IMR-90 (cell line): ENCODE results near the gene MARCKSL1. TPM values are rescaled to one million over a fixed set of nuclear protein-coding genes. Genes with fewer than 3 reads are reported as not detected.

Experiments
- ATAC-seq: fragments of 200-7000 bp; cut with Tn5 transposase; 2 replicates; pipeline ENCODE4 v1.9.1; 2020; ENCODE audit warnings: low read depth, mild to moderate bottlenecking, moderate library complexity
- BruUV-seq: library from RNA; stranded (reverse); fragments of 400-500 nt; replicated peaks from 2 replicates; lab custom pipeline; 2021; lab: Mats Ljungman, UMichigan
- CTCF ChIA-PET: fragments of 300-600 bp; formaldehyde crosslinking; extraction: SDS; loops from one replicate; lab custom pipeline; 2021; ENCODE audit warnings: antibody characterized with exemption; lab: Yijun Ruan, JAX
- POLR2A ChIA-PET: fragments of 300-600 bp; sonication (Branson Sonifier 250); formaldehyde crosslinking; loops from one replicate; lab custom pipeline; 2022; ENCODE audit warnings: antibody characterized with exemption; ENCODE audit not compliant: unreplicated experiment; lab: Charles Lee
- DNase-seq: peaks from one replicate; pipeline ENCODE4 v3.0.0; 2013
- H2AFZ ChIP-seq: replicated peaks from 2 replicates; pipeline ENCODE3; 2013; ENCODE audit warnings: low read length, mild to moderate bottlenecking; ENCODE audit not compliant: poor library complexity
- H2AK5ac ChIP-seq: 2 replicates; pipeline ENCODE4 v1.6.1; 2013; ENCODE audit warnings: low read depth, low read length, inconsistent platforms
- H2AK9ac ChIP-seq: replicated peaks from 2 replicates; pipeline ENCODE3; 2013; ENCODE audit warnings: mild to moderate bottlenecking, low read depth, low read length, moderate library complexity; ENCODE audit not compliant: poor library complexity
- H2BK120ac ChIP-seq: 2 replicates; pipeline ENCODE4 v1.6.1; 2013; ENCODE audit warnings: low read depth, low read length, inconsistent platforms
- H2BK15ac ChIP-seq: 3 replicates; pipeline ENCODE4 v1.6.1; 2013; ENCODE audit warnings: low read depth, low read length, inconsistent platforms
- H2BK20ac ChIP-seq: 2 replicates; pipeline ENCODE4 v1.6.1; 2013; ENCODE audit warnings: low read depth, mild to moderate bottlenecking, inconsistent platforms, low read length, moderate library complexity
- H2BK5ac ChIP-seq: 2 replicates; pipeline ENCODE4 v1.6.1; 2013; ENCODE audit warnings: mild to moderate bottlenecking, low read depth, low read length, inconsistent platforms; ENCODE audit not compliant: poor library complexity, severe bottlenecking
- H3K14ac ChIP-seq: replicated peaks from 2 replicates; pipeline ENCODE4 v1.6.1; 2013; ENCODE audit warnings: low read depth, low read length, inconsistent platforms
- H3K18ac ChIP-seq: 2 replicates; pipeline ENCODE4 v1.6.1; 2013; ENCODE audit warnings: low read depth, low read length, control low read depth
- H3K23ac ChIP-seq: 2 replicates; pipeline ENCODE4 v1.6.1; 2013; ENCODE audit warnings: low read depth, low read length, inconsistent platforms
- H3K27ac ChIP-seq: 2 replicates; pipeline ENCODE4 v1.5.1; 2013; ENCODE audit warnings: mild to moderate bottlenecking, control low read depth, low read length; ENCODE audit not compliant: insufficient read depth
- H3K27me3 ChIP-seq: 2 replicates; pipeline ENCODE4 v1.6.1; 2013; ENCODE audit warnings: low read length; ENCODE audit not compliant: control insufficient read depth, insufficient read depth
- H3K36me3 ChIP-seq: 2 replicates; pipeline ENCODE4 v1.6.1; 2013; ENCODE audit warnings: low read length, mixed read lengths; ENCODE audit not compliant: control insufficient read depth, insufficient read depth
- H3K4ac ChIP-seq: 2 replicates; pipeline ENCODE4 v1.6.1; 2013; ENCODE audit warnings: low read depth, low read length, inconsistent platforms
- H3K4me1 ChIP-seq: 2 replicates; pipeline ENCODE4 v1.6.1; 2013; ENCODE audit warnings: low read length, mixed read lengths; ENCODE audit not compliant: control insufficient read depth, insufficient read depth
- H3K4me2 ChIP-seq: 2 replicates; pipeline ENCODE4 v1.6.1; 2013; ENCODE audit warnings: low read depth, mild to moderate bottlenecking, control low read depth, low read length, moderate library complexity
- H3K4me3 ChIP-seq: 2 replicates; pipeline ENCODE4 v1.5.1; 2013; ENCODE audit warnings: low read depth, mild to moderate bottlenecking, control low read depth, low read length, moderate library complexity; ENCODE audit not compliant: insufficient read depth
- H3K56ac ChIP-seq: 2 replicates; pipeline ENCODE4 v1.6.1; 2013; ENCODE audit warnings: low read length, inconsistent platforms; ENCODE audit not compliant: insufficient read depth; ENCODE audit errors: extremely low read depth
- H3K79me1 ChIP-seq, 2 experiments: 2 replicates each; pipeline ENCODE4 v1.6.1; 2013; ENCODE audit warnings: low read length in 2 of 2, inconsistent platforms in 1 of 2, low read depth in 1 of 2
- H3K9ac ChIP-seq: 2 replicates; pipeline ENCODE4 v1.6.1; 2013; ENCODE audit warnings: low read depth, low read length, control low read depth
- H3K9me1 ChIP-seq: 2 replicates; pipeline ENCODE4 v1.6.1; 2013; ENCODE audit warnings: low read length, inconsistent platforms; ENCODE audit not compliant: insufficient read depth
- H3K9me3 ChIP-seq: 2 replicates; pipeline ENCODE4 v1.6.1; 2013; ENCODE audit warnings: low read length; ENCODE audit not compliant: control insufficient read depth, insufficient read depth
- H4K20me1 ChIP-seq: 2 replicates; pipeline ENCODE4 v1.6.1; 2013; ENCODE audit warnings: low read length, inconsistent platforms; ENCODE audit not compliant: insufficient read depth
- H4K5ac ChIP-seq: 2 replicates; pipeline ENCODE4 v1.6.1; 2013; ENCODE audit warnings: mild to moderate bottlenecking, low read depth, low read length, control low read depth
- H4K8ac ChIP-seq, 2 experiments: 2 replicates each; pipeline ENCODE4 v1.6.1; 2013; ENCODE audit warnings: low read depth in 2 of 2, low read length in 2 of 2, control low read depth in 1 of 2, inconsistent platforms in 1 of 2
- H4K91ac ChIP-seq: 2 replicates; pipeline ENCODE4 v1.6.1; 2013; ENCODE audit warnings: low read depth, low read length, inconsistent platforms; ENCODE audit not compliant: insufficient read depth
- CEBPB ChIP-seq: IDR thresholded peaks from 2 replicates; pipeline ENCODE4 v1.6.1; 2012; ENCODE audit warnings: low read depth, low read length, improper control_type of control experiment
- MAFK ChIP-seq: IDR thresholded peaks from 2 replicates; pipeline ENCODE4 v1.6.1; 2012; ENCODE audit warnings: low read depth, low read length, improper control_type of control experiment
- MAZ ChIP-seq: IDR thresholded peaks from 2 replicates; pipeline ENCODE4 v1.6.1; 2012; ENCODE audit warnings: low read depth, mild to moderate bottlenecking, low read length, improper control_type of control experiment, moderate library complexity, borderline replicate concordance
- MXI1 ChIP-seq: IDR thresholded peaks from 2 replicates; pipeline ENCODE4 v1.6.1; 2012; ENCODE audit warnings: low read depth, mild to moderate bottlenecking, low read length, moderate library complexity, borderline replicate concordance
- RAD21 ChIP-seq: IDR thresholded peaks from 2 replicates; pipeline ENCODE4 v1.6.1; 2012; ENCODE audit warnings: low read length, improper control_type of control experiment
- WGBS, 2 experiments: methylation state at CpG; one replicate each; pipeline versions ENCODE4 v1.1.5 to v1.1.7; 2013; ENCODE audit warnings: missing lambda C conversion rate in 2 of 2; ENCODE audit not compliant: insufficient read length in 1 of 2; ENCODE audit errors: extremely low coverage in 2 of 2; 5-methylcytosine and 5-hydroxymethylcytosine counted together
- dilution Hi-C: fragments of 300-500 bp; cut with HindIII; formaldehyde crosslinking; loops from one replicate; pipeline ENCODE4 v1.14.3; 2018; ENCODE audit warnings: low sequenced_read_pairs; ENCODE audit not compliant: unreplicated experiment
- in situ Hi-C: fragments of 300-500 bp; cut with MboI; formaldehyde crosslinking; loops from 3 replicates; pipeline ENCODE4 v1.14.3; 2019; ENCODE audit warnings: low sequenced_read_pairs, inconsistent platforms, mixed read lengths
- intact Hi-C: fragments of 100-400 bp; cut with micrococcal nuclease; formaldehyde crosslinking; loops from 2 replicates; pipeline ENCODE4 v1.10.0; 2022
- polyA plus RNA-seq, 3 experiments: library from polyadenylated mRNA; depleted of rRNA; stranded (reverse); fragments of >200 nt; gene quantifications; 2 replicates each; pipeline ENCODE4 v1.2.3, GENCODE V29; 2012; ENCODE audit warnings: low replicate concordance in 1 of 3
- total RNA-seq: library from RNA; depleted of rRNA; stranded (reverse); fragments of >200 nt; gene quantifications from 2 replicates; pipeline ENCODE4 v1.2.3, GENCODE V29; 2012
- TF ChIP-seq, protein P1 (sequence below): fragments of 150-350 bp; IDR thresholded peaks from 2 replicates; pipeline ENCODE4 v1.6.1; 2017; ENCODE audit warnings: mild to moderate bottlenecking, antibody characterized with exemption, low read length, low read depth

The MARCKSL1 gene
- total and polyA plus RNA-seq, 2 of the 4 experiments (the other 2 are of a cell fraction): 37.5 to 218 TPM

DNA sequence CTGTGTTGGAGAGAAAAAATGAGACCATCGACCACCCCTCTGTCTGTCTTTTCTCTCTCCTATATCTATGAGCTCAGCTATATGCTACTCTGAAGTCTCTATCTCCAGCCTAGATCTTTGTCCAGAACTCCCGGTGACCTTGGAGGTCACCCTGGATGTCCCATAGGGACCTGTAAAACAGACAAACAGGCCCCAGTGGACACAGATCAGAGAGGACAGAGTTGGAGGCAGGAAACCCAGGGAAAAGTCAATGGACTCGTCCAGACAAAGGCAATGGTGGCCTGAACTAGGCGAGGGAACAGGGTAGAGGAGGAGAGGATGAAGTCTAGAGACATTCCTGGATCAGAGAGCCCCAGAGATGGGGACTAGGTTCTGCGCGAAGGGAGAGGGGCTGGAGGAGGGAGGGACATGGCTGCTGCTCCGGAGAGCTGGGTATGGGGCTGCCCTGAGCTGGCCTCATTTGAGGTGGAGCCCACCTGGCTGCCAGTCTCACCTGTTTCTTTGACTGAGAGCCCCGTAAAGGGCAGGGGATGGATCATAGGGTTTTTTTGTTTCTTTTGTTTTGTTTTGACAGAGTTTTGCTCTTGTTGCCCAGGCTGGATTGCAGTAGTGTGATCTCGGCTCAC, 10.6 kb upstream of the MARCKSL1 start:
- Histone ChIP-seq H3K4me1 (peaks cover 8% of the 10 kb centered on the region), H2BK5ac (no peak overlapping the region), H3K4me3 (no peak overlapping the region), H4K8ac (no peak overlapping the region), H3K9me1 (no peaks in the 10 kb centered on the region; the same call in none of the 2 replicates), H3K9ac (no peak overlapping the region), H2BK20ac (no peak overlapping the region), H3K27me3 (no peaks in the 10 kb centered on the region), H3K4me2 (no peak overlapping the region), H3K23ac (peak overlapping the region; percentile 59; the same call in 1 of the 2 replicates), H3K36me3 (no peaks in the 10 kb centered on the region), H2BK15ac (no peak overlapping the region), H3K4ac (no peak overlapping the region), H3K79me1 (peaks cover 0 to 10% of the 10 kb centered on the region in 2 experiments; a peak in 1 of 4 replicates), H3K56ac (no peak overlapping the region), H2AK5ac (no peak overlapping the region), H3K14ac (no peak overlapping the region), H2AFZ (no peak overlapping the region), H4K5ac (no peak overlapping the region), H3K9me3 (no peaks in the 10 kb centered on the region), H3K18ac (no peak overlapping the region), H2BK120ac (no peak overlapping the region), H4K20me1 (no peaks in the 10 kb centered on the region), H2AK9ac (peak overlapping the region; percentile 24), H4K91ac (no peak overlapping the region), H3K27ac (no peak overlapping the region)
- BruUV-seq: no TSS peak
- TF ChIP-seq CEBPB (no peak), MAZ (no peak), MXI1 (no peak), MAFK (no peak), RAD21 (no peak)
- TF ChIP-seq, protein P1, sequence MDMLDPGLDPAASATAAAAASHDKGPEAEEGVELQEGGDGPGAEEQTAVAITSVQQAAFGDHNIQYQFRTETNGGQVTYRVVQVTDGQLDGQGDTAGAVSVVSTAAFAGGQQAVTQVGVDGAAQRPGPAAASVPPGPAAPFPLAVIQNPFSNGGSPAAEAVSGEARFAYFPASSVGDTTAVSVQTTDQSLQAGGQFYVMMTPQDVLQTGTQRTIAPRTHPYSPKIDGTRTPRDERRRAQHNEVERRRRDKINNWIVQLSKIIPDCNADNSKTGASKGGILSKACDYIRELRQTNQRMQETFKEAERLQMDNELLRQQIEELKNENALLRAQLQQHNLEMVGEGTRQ: no peak
- no peak for DNase-seq
- dilution Hi-C loops: no loop called here
- ChIA-PET CTCF (no interaction called here), POLR2A (no interaction called here)
- ATAC-seq: no peak
- WGBS, 2 experiments: 71% methylated on average over 3 of the region's 9 CpGs; no CpG with 5 or more reads in 1 of the 2 experiments
- in situ Hi-C loops: no loop called here
- intact Hi-C loops: no loop called here
